HCT116 (cell line): ENCODE measurements around the gene CDIP1. TPM values are rescaled to one million over a fixed set of nuclear protein-coding genes. Genes with fewer than 3 reads are reported as not detected.

Source experiments
- ATAC-seq: fragments of 200-7000 bp; cut with Tn5 transposase; 2 replicates; pipeline ENCODE4 v1.9.1; 2020; ENCODE audit warnings: mild to moderate bottlenecking, moderate library complexity
- BruUV-seq: library from RNA; stranded (reverse); fragments of 400-500 nt; replicated peaks from 2 replicates; lab custom pipeline; 2021; lab: Mats Ljungman, UMichigan
- CTCF ChIA-PET: fragments of 300-600 bp; sonication (Branson Sonifier 250); formaldehyde crosslinking; loops from one replicate; lab custom pipeline; 2021; ENCODE audit warnings: antibody characterized with exemption; lab: Charles Lee
- POLR2A ChIA-PET: fragments of 300-600, 350-600 bp; sonication (Branson Sonifier 250); formaldehyde crosslinking; loops from one replicate; lab custom pipeline; 2021; ENCODE audit warnings: antibody characterized with exemption; lab: Charles Lee
- RAD21 ChIA-PET, 2 experiments: fragments of 300-600 bp; sonication (Branson Sonifier 250); formaldehyde crosslinking; loops; one replicate each; lab custom pipeline; 2023; ENCODE audit warnings: low total read pairs in 2 of 2; ENCODE audit not compliant: uncharacterized antibody in 2 of 2, unreplicated experiment in 2 of 2, low non-redundant PET in 1 of 2; lab: Charles Lee
- DNase-seq: peaks from one replicate; pipeline ENCODE4 v3.0.0-alpha.2; 2010; ENCODE audit warnings: low read depth, low spot score
- H2AFZ ChIP-seq: fragments of 200-600 bp; shearing (Covaris generic), sonication (generic); 2 replicates; pipeline ENCODE4 v1.6.1; 2017; ENCODE audit warnings: low read depth, mixed run types, mixed read lengths, antibody characterized with exemption, low read length; ENCODE audit not compliant: poor library complexity, severe bottlenecking
- H3K27ac ChIP-seq: 2 replicates; pipeline ENCODE4 v1.5.1; 2012; ENCODE audit warnings: low read depth, low read length
- H3K27me3 ChIP-seq: fragments of 200-600 bp; sonication (generic); 2 replicates; pipeline ENCODE4 v1.6.1; 2016; ENCODE audit warnings: mixed run types, low read length, mixed read lengths; ENCODE audit not compliant: insufficient read depth
- H3K36me3 ChIP-seq, 2 experiments: fragments of 200-500 bp in 1 of 2; fragments of 200-600 bp in 1 of 2; sonication (Bioruptor generic) in 1 of 2; sonication (generic) in 1 of 2; 2 replicates each; pipeline versions ENCODE4 v1.5.1 to v1.6.1; 2014 to 2016; ENCODE audit warnings: low read length in 2 of 2, inconsistent platforms in 1 of 2, mixed read lengths in 1 of 2, mixed run types in 1 of 2; ENCODE audit not compliant: insufficient read depth in 2 of 2, control insufficient read depth in 1 of 2
- H3K4me1 ChIP-seq, 2 experiments: fragments of 200-600 bp in 1 of 2; sonication (generic) in 1 of 2; 2 replicates each; pipeline versions ENCODE4 v1.5.1 to v1.6.1; 2012 to 2017; ENCODE audit warnings: low read length in 2 of 2, inconsistent platforms in 1 of 2, mild to moderate bottlenecking in 1 of 2, mixed read lengths in 1 of 2, mixed run types in 1 of 2, moderate library complexity in 1 of 2; ENCODE audit not compliant: insufficient read depth in 2 of 2, control insufficient read depth in 1 of 2
- H3K4me2 ChIP-seq: fragments of 200-600 bp; sonication (generic); 2 replicates; pipeline ENCODE4 v1.6.1; 2017; ENCODE audit warnings: mixed run types, low read length, mixed read lengths
- H3K4me3 ChIP-seq, 2 experiments: fragments of 200-600 bp in 1 of 2; sonication (generic) in 1 of 2; replicated peaks in 1 of 2; 2 replicates each; pipeline ENCODE4 v1.5.1; 2011 to 2016; ENCODE audit warnings: low read length in 2 of 2, control low read depth in 1 of 2, low read depth in 1 of 2, mild to moderate bottlenecking in 1 of 2, mixed read lengths in 1 of 2, mixed run types in 1 of 2
- H3K79me2 ChIP-seq: fragments of 200-600 bp; sonication (generic); 2 replicates; pipeline ENCODE4 v1.6.1; 2017; ENCODE audit warnings: mild to moderate bottlenecking, mixed run types, low read length, moderate library complexity, mixed read lengths; ENCODE audit not compliant: insufficient read depth
- H3K9ac ChIP-seq: fragments of 200-600 bp; sonication (generic); 2 replicates; pipeline ENCODE4 v1.6.1; 2016; ENCODE audit warnings: low read length, mixed read lengths
- H3K9me2 ChIP-seq: fragments of 200-600 bp; sonication (generic), shearing (Covaris generic); 2 replicates; pipeline ENCODE4 v1.6.1; 2017; ENCODE audit warnings: mixed run types, mild to moderate bottlenecking, moderate library complexity; ENCODE audit not compliant: insufficient read depth
- H3K9me3 ChIP-seq, 2 experiments: fragments of 200-500 bp in 1 of 2; fragments of 200-600 bp in 1 of 2; sonication (Bioruptor generic) in 1 of 2; sonication (generic) in 1 of 2; 2 replicates each; pipeline ENCODE4 v1.6.1; 2014 to 2017; ENCODE audit warnings: low read length in 2 of 2, mixed read lengths in 2 of 2, inconsistent platforms in 1 of 2, low read depth in 1 of 2, mild to moderate bottlenecking in 1 of 2, mixed run types in 1 of 2, moderate library complexity in 1 of 2; ENCODE audit not compliant: control insufficient read depth in 1 of 2, insufficient read depth in 1 of 2
- H4K20me1 ChIP-seq: fragments of 200-600 bp; sonication (generic), shearing (Covaris generic); 2 replicates; pipeline ENCODE4 v1.6.1; 2017; ENCODE audit warnings: mixed run types, mild to moderate bottlenecking, moderate library complexity; ENCODE audit not compliant: insufficient read depth
- CEBPB ChIP-seq: IDR thresholded peaks from 2 replicates; pipeline ENCODE4 v1.6.1; 2012; ENCODE audit warnings: low read depth
- ELF1 ChIP-seq: IDR thresholded peaks from 2 replicates; pipeline ENCODE4 v1.6.1; 2012; ENCODE audit warnings: low read depth, borderline replicate concordance
- FOSL1 ChIP-seq: IDR thresholded peaks from 2 replicates; pipeline ENCODE4 v1.6.1; 2012; ENCODE audit warnings: low read depth
- MAX ChIP-seq: IDR thresholded peaks from 2 replicates; pipeline ENCODE4 v1.6.1; 2012
- POLR2A ChIP-seq: IDR thresholded peaks from 2 replicates; pipeline ENCODE4 v1.7.0; 2011; ENCODE audit warnings: borderline replicate concordance; ENCODE audit not compliant: insufficient read depth, insufficient read length; ENCODE audit errors: extremely low read depth
- POLR2AphosphoS5 ChIP-seq: IDR thresholded peaks from 2 replicates; pipeline ENCODE4 v1.6.1; 2011; ENCODE audit warnings: mild to moderate bottlenecking, low read depth, low read length, moderate library complexity
- REST ChIP-seq: IDR thresholded peaks from 2 replicates; pipeline ENCODE4 v1.6.1; 2012; ENCODE audit warnings: low read depth
- SIN3A ChIP-seq: IDR thresholded peaks from 2 replicates; pipeline ENCODE4 v1.6.1; 2012; ENCODE audit warnings: low read depth
- SRF ChIP-seq: IDR thresholded peaks from 2 replicates; pipeline ENCODE4 v1.6.1; 2012; ENCODE audit warnings: low read depth
- TCF7L2 ChIP-seq: IDR thresholded peaks from 2 replicates; pipeline ENCODE4 v1.7.0; 2011; ENCODE audit warnings: borderline replicate concordance, inconsistent platforms; ENCODE audit not compliant: insufficient read depth, insufficient read length; ENCODE audit errors: extremely low read depth
- YY1 ChIP-seq: IDR thresholded peaks from 2 replicates; pipeline ENCODE4 v1.6.1; 2011; ENCODE audit warnings: low read length, low read depth, moderate library complexity, mild to moderate bottlenecking; ENCODE audit not compliant: insufficient replicate concordance; ENCODE audit errors: extremely low read depth
- ZFX ChIP-seq: fragments of 450-650 bp; IDR thresholded peaks from 2 replicates; pipeline ENCODE4 v1.6.1; 2017
- ZNF274 ChIP-seq: fragments of 200-500 bp; sonication (Bioruptor generic); IDR thresholded peaks from 2 replicates; pipeline ENCODE4 v1.6.1; 2014; ENCODE audit warnings: mild to moderate bottlenecking, low read depth, low read length, inconsistent platforms
- intact Hi-C: fragments of 100-400 bp; cut with micrococcal nuclease; formaldehyde crosslinking; loops from 2 replicates; pipeline ENCODE4 v1.10.0; 2022
- total RNA-seq: library from RNA; stranded (reverse); gene quantifications from one replicate; pipeline ENCODE4 v1.2.1, GENCODE V29; 2021; ENCODE audit not compliant: unreplicated experiment

The CDIP1 gene
- total RNA-seq, 1 experiment from 2014 or later = 7.2 TPM

GRCh38 chr16:4498546-4499195 is 39.9 kb downstream of the CDIP1 start:
- Histone ChIP-seq H3K9ac (peak overlapping the region; percentile 28), H3K9me2 (no peaks in the 10 kb centered on the region), H2AFZ (no peak overlapping the region), H3K4me3 (no peak overlapping the region), H3K4me1 (peaks cover 56 to 80% of the 10 kb centered on the region in 2 experiments), H3K27ac (no peak overlapping the region), H3K27me3 (no peaks in the 10 kb centered on the region), H3K4me2 (peak overlapping the region; percentile 57), H4K20me1 (peaks cover 4% of the 10 kb centered on the region; the same call in 1 of the 2 replicates), H3K79me2 (peaks cover 90% of the 10 kb centered on the region), H3K9me3 (no peaks in the 10 kb centered on the region), H3K36me3 (peaks cover 0 to 6% of the 10 kb centered on the region in 2 experiments; a peak in 2 of 4 replicates)
- RAD21 ChIA-PET = no interaction called here
- DNase-seq = no peak
- POLR2A ChIA-PET = no interaction called here
- no TSS peak for BruUV-seq
- TF ChIP-seq MAX = no peak
- TF ChIP-seq SRF = no peak
- TF ChIP-seq TCF7L2 = no peak
- no peak for TF ChIP-seq FOSL1
- TF ChIP-seq ZFX = no peak
- TF ChIP-seq YY1 = no peak
- no peak for TF ChIP-seq POLR2A
- no peak for TF ChIP-seq ZNF274
- TF ChIP-seq REST = no peak
- TF ChIP-seq ELF1 = no peak
- no peak for TF ChIP-seq CEBPB
- TF ChIP-seq POLR2AphosphoS5 = no peak
- no peak for TF ChIP-seq SIN3A
- CTCF ChIA-PET = no interaction called here
- intact Hi-C loops = no loop called here
- ATAC-seq = no peak
